ENCODE measurements around the gene ATXN2. TPM values are rescaled to one million over a fixed set of nuclear protein-coding genes. Genes with fewer than 3 reads are reported as not detected.
"Not testable (repeated sequence)": the region's sequence is repeated elsewhere in the genome, so short reads cannot be mapped to it uniquely, and the experiment has no call there.

ATXN2 gene
- total RNA-seq, 8 experiments from 2014 or later: 21.3 to 103 (median 36.7) TPM

- Histone ChIP-seq H3K27ac (no peak overlapping the region), H3K4me3 (no peak overlapping the region), H3K4me1 (replicated peaks in 1 of 2) (no peaks in the 10 kb centered on the region)
- in situ Hi-C loops (cut with MboI; ENCODE audit: low pct_unique_long_range_greater_than_20kb in 2 of 9, low sequenced_read_pairs in 9 of 9, unreplicated experiment in 9 of 9): loop anchor here in 1 of 9 experiments (25.0 kb wide), 1 partner anchor 160 kb away; no protein-coding TSS in a partner anchor
- 82 to 100% (median 93%) methylated on average over 1 to 6 of the region's 8 CpGs for WGBS, 10 experiments
- peak in 2 of 8 experiments; percentile 38 to 41 for ATAC-seq (replicated peaks in 6 of 8)
Measured at GRCh38 chr12:111546758-111547383, 52.2 kb downstream of the ATXN2 start.

DNA sequence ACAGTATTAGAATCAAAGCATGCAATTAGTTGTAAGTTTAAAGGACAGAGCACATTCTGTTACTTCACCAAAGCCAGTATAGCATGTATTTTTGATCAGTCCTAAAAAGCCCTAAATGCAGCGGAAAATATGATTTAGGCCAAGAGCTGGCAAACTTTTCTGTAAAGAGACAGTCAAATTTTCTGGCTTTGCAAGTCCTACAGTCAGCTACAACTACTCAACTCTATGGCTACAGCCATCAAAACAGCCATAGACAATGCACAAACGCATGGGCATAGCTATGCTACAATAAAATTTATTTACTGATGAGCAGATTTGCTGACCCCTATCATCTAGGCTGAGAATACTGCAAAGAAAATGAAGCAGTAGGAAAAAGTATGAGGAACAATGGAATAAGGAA is 52.9 kb downstream of the ATXN2 start:
- H3K4me3 ChIP-seq: no peak overlapping the region
- in situ Hi-C loops (cut with MboI; ENCODE audit: low pct_unique_long_range_greater_than_20kb in 2 of 9, low sequenced_read_pairs in 9 of 9, unreplicated experiment in 9 of 9): loop anchor here in 1 of 9 experiments (25.0 kb wide), 1 partner anchor 159 kb away; no protein-coding TSS in a partner anchor
- H3K27ac ChIP-seq: no peak overlapping the region
- no peak for ATAC-seq (replicated peaks in 6 of 8)
- no peaks in the 10 kb centered on the region for H3K4me1 ChIP-seq (replicated peaks in 1 of 2)
- 75 to 100% (median 100%) methylated on average over 1 to 2 of the region's 2 CpGs for WGBS, 10 experiments

- Histone ChIP-seq H3K27ac (no peak overlapping the region), H3K4me3 (no peak overlapping the region), H3K4me1 (replicated peaks in 1 of 2) (no peaks in the 10 kb centered on the region)
- in situ Hi-C loops (cut with MboI; ENCODE audit: low pct_unique_long_range_greater_than_20kb in 2 of 9, low sequenced_read_pairs in 9 of 9, unreplicated experiment in 9 of 9): loop anchor here in 1 of 9 experiments (25.0 kb wide), 1 partner anchor 157 kb away; no protein-coding TSS in a partner anchor
- no peak for ATAC-seq (replicated peaks in 6 of 8)
- WGBS, 10 experiments: 89 to 100% (median 95%) methylated on average over 1 of the region's 1 CpG; no CpG with 5 or more reads in 6 of the 10 experiments
Measured at GRCh38 chr12:111544032-111544431, 55.1 kb downstream of the ATXN2 start.

DNA sequence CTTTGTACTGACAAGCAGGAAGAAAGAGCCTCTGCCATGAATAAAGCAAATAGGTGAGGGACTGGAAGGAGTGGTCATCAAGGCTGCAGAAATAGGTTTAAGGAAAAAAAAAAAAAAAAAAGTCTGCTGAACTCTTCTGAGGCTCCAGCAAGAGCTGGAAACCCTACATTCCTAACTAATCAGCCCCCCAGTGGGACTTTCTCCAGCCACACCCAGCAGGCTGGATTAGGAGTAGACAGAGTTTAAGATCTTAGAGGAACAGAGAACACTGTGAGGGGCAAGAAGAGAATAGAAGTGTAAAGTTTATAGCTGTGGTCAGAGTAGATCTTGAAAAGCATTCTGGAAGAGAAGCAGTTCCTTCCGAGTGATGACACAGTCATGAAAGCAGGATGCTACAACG is 66.4 kb downstream of the ATXN2 start:
- no peak overlapping the region for H3K4me3 ChIP-seq
- no peak overlapping the region for H3K27ac ChIP-seq
- H3K4me1 ChIP-seq (replicated peaks in 1 of 2): no peaks in the 10 kb centered on the region
- in situ Hi-C loops (cut with MboI; ENCODE audit: low pct_unique_long_range_greater_than_20kb in 2 of 9, low sequenced_read_pairs in 9 of 9, unreplicated experiment in 9 of 9): loop anchor here in 1 of 9 experiments (25.0 kb wide), 1 partner anchor 145 kb away; no protein-coding TSS in a partner anchor
- ATAC-seq (replicated peaks in 6 of 8): no peak
- WGBS, 10 experiments: 86 to 100% (median 91%) methylated on average over 1 to 2 of the region's 2 CpGs; no CpG with 5 or more reads in 2 of the 10 experiments

DNA sequence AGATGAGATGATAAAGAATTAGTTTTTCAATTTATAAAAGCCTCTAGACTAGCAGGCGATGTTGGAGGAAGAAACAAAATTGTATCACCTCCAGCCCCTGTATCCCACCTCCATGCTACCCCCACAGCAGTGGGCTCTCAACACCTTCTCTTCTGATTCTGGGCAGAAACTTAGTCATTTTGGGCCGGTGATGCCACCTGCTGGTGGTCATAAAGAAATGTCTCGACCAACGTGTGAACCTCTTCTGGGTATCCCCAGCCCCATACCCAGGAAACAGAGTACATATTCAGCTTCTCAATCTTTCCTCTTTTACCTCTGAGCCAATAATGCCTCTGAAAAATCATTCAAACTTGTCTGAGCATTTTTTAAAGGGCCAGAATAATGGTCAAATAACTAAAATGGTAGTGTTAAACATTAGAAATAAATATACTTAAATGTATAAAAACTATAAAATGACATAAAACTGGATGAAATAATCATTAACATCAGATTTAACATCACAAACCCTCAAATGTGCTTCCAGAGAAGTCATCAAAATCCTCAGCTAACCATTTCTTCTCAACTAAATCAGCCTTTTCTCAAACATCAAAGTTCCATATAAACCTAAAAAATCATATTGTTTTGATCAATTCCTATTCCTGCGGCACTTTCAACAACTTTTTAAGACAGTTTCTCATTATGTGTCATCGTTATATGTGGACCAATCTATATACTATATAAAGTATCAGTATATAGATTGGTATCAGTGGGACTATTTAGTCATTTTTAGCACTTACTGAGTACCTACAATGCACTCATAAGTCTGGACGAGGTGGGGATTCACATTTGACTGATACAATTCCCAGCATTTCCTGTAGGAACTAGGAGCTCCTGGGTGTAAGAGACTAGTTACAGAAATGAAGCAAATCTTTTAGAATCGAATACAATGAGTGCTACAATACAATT is 69.4 kb downstream of the ATXN2 start:
- peak in 7 of 8 experiments; percentile 33 to 86 (median 65) for ATAC-seq (replicated peaks in 6 of 8)
- H3K4me3 ChIP-seq: no peak overlapping the region
- 47 to 95% (median 50%) methylated on average over 2 to 7 of the region's 8 CpGs; no CpG with 5 or more reads in 2 of the 10 experiments for WGBS, 10 experiments
- in situ Hi-C loops (cut with MboI; ENCODE audit: low pct_unique_long_range_greater_than_20kb in 2 of 9, low sequenced_read_pairs in 9 of 9, unreplicated experiment in 9 of 9): loop anchor here in 1 of 9 experiments (25.0 kb wide), 1 partner anchor 142 kb away; no protein-coding TSS in a partner anchor
- H3K27ac ChIP-seq: no peak overlapping the region
- H3K4me1 ChIP-seq (replicated peaks in 1 of 2): no peaks in the 10 kb centered on the region

DNA sequence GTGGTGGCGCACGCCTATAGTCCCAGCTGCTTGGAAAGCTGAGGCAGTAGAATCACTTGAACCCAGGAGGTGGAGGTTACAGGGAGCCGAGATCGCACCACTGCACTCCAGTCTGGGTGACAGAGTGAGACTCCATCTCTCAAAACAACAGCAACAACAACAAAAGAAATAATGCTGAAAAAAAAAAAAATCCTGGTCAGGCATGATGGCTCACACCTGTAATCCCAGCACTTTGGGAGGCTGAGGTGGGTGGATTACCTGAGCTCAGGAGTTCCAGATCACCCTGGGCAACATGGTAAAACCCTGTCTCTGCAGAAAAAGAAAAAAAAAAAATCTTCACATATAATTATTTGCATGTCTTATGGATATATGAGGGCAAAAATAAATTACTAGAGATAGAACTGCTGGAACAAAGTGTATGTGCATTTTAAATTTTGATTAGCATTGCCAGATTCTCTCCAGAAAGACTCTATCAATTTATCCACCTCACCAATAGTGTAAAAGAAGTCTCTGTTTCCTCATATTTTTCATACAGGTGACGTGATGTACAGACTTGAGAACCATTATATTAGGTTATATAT is 75.4 kb downstream of the ATXN2 start:
- 44 to 100% (median 98%) methylated on average over 1 to 4 of the region's 5 CpGs for WGBS, 10 experiments
- in situ Hi-C loops (cut with MboI; ENCODE audit: low pct_unique_long_range_greater_than_20kb in 2 of 9, low sequenced_read_pairs in 9 of 9, unreplicated experiment in 9 of 9): no loop called here

GRCh38 chr12:111521801-111522200 is 77.3 kb downstream of the ATXN2 start:
- in situ Hi-C loops (cut with MboI; ENCODE audit: low pct_unique_long_range_greater_than_20kb in 2 of 9, low sequenced_read_pairs in 9 of 9, unreplicated experiment in 9 of 9): no loop called here
- no peak for ATAC-seq (replicated peaks in 6 of 8)
- 81 to 100% (median 100%) methylated on average over 1 to 2 of the region's 2 CpGs; no CpG with 5 or more reads in 2 of the 10 experiments for WGBS, 10 experiments

More for the DNA sequence above, 75.4 kb downstream of the ATXN2 start:
- peak in 3 of 8 experiments; percentile 38 to 87 (median 71) for ATAC-seq (replicated peaks in 6 of 8)
- H3K4me3 ChIP-seq: no peak overlapping the region
- H3K4me1 ChIP-seq (replicated peaks in 1 of 2): no peaks in the 10 kb centered on the region
- H3K27ac ChIP-seq: no peak overlapping the region

DNA sequence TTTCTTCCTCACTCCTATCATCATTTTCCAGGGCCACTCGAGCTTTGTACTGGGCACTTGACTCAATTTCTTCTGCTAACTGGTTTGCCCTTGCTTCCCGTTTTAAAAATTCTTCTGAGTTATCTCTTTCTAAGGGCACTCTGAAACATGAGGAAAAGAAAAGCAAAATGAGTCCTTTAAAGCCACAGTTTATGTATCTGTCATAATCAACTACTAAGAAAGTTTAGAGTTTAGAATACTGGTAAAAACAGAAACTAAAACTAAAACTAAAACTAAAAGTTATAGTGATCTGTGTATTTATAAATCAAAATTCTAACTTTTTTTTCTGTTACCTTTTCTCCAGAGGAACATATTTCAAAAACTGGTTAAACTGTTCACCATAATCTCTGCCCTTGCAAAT is 79.2 kb downstream of the ATXN2 start:
- Histone ChIP-seq H3K4me3 (no peak overlapping the region), H3K27ac (no peak overlapping the region), H3K4me1 (replicated peaks in 1 of 2) (no peaks in the 10 kb centered on the region)
- in situ Hi-C loops (cut with MboI; ENCODE audit: low pct_unique_long_range_greater_than_20kb in 2 of 9, low sequenced_read_pairs in 9 of 9, unreplicated experiment in 9 of 9): no loop called here
- WGBS, 10 experiments: 86 to 100% (median 94%) methylated on average over 1 to 2 of the region's 2 CpGs; no CpG with 5 or more reads in 1 of the 10 experiments
- ATAC-seq (replicated peaks in 6 of 8): no peak

More at GRCh38 chr12:111521801-111522200, 77.3 kb downstream of the ATXN2 start:
- Histone ChIP-seq H3K4me1 (replicated peaks in 1 of 2) (no peaks in the 10 kb centered on the region), H3K4me3 (no peak overlapping the region), H3K27ac (no peak overlapping the region)

GRCh38 chr12:111519083-111519482 is 80.0 kb downstream of the ATXN2 start:
- Histone ChIP-seq H3K27ac (no peak overlapping the region), H3K4me1 (replicated peaks in 1 of 2) (no peaks in the 10 kb centered on the region), H3K4me3 (no peak overlapping the region)
- no peak for ATAC-seq (replicated peaks in 6 of 8)
- in situ Hi-C loops (cut with MboI; ENCODE audit: low pct_unique_long_range_greater_than_20kb in 2 of 9, low sequenced_read_pairs in 9 of 9, unreplicated experiment in 9 of 9): no loop called here

DNA sequence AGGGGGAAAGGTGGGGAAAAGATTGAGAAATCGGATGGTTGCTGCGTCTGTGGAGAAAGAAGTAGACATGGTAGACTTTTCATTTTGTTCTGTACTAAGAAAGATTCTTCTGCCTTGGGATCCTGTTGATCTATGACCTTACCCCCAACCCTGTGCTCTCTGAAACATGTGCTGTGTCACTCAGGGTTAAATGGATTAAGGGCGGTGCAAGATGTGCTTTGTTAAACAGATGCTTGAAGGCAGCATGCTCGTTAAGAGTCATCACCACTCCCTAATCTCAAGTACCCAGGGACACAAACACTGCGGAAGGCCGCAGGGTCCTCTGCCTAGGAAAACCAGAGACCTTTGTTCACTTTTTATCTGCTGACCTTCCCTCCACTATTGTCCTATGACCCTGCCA is 91.4 kb downstream of the ATXN2 start:
- H3K4me3 ChIP-seq; in situ Hi-C loops (cut with MboI; ENCODE audit: low pct_unique_long_range_greater_than_20kb in 2 of 9, low sequenced_read_pairs in 9 of 9, unreplicated experiment in 9 of 9); H3K27ac ChIP-seq; ATAC-seq (replicated peaks in 6 of 8); H3K4me1 ChIP-seq (replicated peaks in 1 of 2): not testable (repeated sequence)
- WGBS, 10 experiments: no CpG with 5 or more reads among the region's 6 CpGs

DNA sequence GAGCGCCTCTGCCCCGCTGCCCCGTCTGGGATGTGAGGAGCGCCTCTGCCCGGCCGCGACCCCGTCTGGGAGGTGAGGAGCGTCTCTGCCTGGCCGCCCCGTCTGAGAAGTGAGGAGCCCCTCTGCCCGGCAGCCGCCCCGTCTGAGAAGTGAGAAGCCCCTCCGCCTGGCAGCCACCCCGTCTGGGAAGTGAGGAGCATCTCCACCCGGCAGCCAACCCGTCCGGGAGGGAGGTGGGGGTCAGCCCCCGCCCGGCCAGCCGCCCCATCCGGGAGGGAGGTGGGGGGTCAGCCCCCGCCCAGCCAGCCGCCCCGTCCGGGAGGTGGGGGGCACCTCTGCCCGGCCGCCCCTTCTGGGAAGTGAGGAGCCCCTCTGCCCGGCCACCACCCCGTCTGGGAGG is 91.9 kb downstream of the ATXN2 start:
- H3K27ac ChIP-seq; H3K4me3 ChIP-seq; ATAC-seq (replicated peaks in 6 of 8); in situ Hi-C loops (cut with MboI; ENCODE audit: low pct_unique_long_range_greater_than_20kb in 2 of 9, low sequenced_read_pairs in 9 of 9, unreplicated experiment in 9 of 9); H3K4me1 ChIP-seq (replicated peaks in 1 of 2): not testable (repeated sequence)
- no CpG with 5 or more reads among the region's 31 CpGs for WGBS, 10 experiments

GRCh38 chr12:111506260-111506659 is 92.9 kb downstream of the ATXN2 start:
- Histone ChIP-seq H3K27ac (no peak overlapping the region), H3K4me3 (no peak overlapping the region), H3K4me1 (replicated peaks in 1 of 2) (no peaks in the 10 kb centered on the region)
- 33 to 100% (median 98%) methylated on average over 1 to 2 of the region's 2 CpGs; no CpG with 5 or more reads in 2 of the 10 experiments for WGBS, 10 experiments
- ATAC-seq (replicated peaks in 6 of 8): no peak
- in situ Hi-C loops (cut with MboI; ENCODE audit: low pct_unique_long_range_greater_than_20kb in 2 of 9, low sequenced_read_pairs in 9 of 9, unreplicated experiment in 9 of 9): no loop called here

DNA sequence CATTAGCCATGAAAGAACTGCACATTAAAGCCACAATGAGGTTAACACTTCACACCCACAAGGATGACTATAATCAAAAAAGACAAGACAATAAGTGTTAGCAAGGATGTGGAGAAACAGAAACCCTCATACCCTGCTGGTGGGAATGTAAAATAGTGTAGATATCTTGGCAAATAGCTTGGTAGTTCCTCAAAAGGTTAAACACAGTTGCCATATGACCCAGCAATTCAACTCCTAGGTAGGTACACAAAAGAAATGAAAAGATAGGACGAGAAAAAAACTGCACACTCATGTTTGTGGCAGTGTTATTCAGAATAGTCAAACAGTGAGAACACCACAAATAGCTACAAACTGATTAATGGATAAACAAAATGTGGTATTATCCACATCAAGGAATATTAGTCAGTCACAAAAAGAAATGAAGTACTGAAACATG is 93.5 kb downstream of the ATXN2 start:
- no peaks in the 10 kb centered on the region for H3K4me1 ChIP-seq (replicated peaks in 1 of 2)
- WGBS, 10 experiments: 50 to 91% (median 78%) methylated on average over 1 of the region's 1 CpG; no CpG with 5 or more reads in 3 of the 10 experiments
- no peak overlapping the region for H3K4me3 ChIP-seq
- ATAC-seq (replicated peaks in 6 of 8): no peak
- H3K27ac ChIP-seq: no peak overlapping the region
- in situ Hi-C loops (cut with MboI; ENCODE audit: low pct_unique_long_range_greater_than_20kb in 2 of 9, low sequenced_read_pairs in 9 of 9, unreplicated experiment in 9 of 9): no loop called here

Data from motor neuron (in vitro differentiated cells).